Thyroid gland (tissue), 4 donors: ENCODE data around the gene MYH8.

ENCODE experiments used
- POLR2A ChIP-seq, 2 donors: fragments of 450-650 bp; IDR thresholded peaks; one replicate each; pipeline ENCODE4 v1.6.1; 2017; ENCODE audit warnings: antibody characterized with exemption in 2 of 2, mild to moderate bottlenecking in 2 of 2, moderate library complexity in 1 of 2
- TF ChIP-seq, protein P1 (sequence below), 6 experiments: fragments of 200-600 bp in 3 of 6; fragments of 450-650 bp in 3 of 6; sonication (generic) in 3 of 6; IDR thresholded peaks; one replicate each; pipeline ENCODE4 v1.5.1; 2016 to 2019; ENCODE audit warnings: antibody characterized with exemption in 6 of 6, mild to moderate bottlenecking in 2 of 6, inconsistent platforms in 1 of 6, moderate library complexity in 1 of 6

DNA sequence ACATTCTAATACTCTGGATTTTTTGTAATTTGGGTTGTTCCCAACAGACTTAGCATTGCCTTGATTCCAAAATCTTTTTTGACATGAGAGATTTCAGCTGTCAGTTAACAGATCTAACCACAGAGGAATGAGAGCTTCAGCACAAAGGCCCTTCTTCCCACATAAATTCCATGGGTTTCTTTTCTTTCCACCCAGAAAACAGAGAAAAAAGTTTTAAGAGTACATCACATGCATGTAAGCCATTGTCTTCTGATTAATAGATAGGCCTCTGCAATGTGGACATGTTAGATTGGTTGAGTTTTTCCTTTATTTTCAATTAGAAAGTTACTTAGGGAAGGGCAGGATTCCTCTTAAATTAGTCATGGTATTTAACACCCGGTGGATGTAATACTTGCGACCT is 939 bp downstream of the MYH8 start:
- TF ChIP-seq, protein P1, sequence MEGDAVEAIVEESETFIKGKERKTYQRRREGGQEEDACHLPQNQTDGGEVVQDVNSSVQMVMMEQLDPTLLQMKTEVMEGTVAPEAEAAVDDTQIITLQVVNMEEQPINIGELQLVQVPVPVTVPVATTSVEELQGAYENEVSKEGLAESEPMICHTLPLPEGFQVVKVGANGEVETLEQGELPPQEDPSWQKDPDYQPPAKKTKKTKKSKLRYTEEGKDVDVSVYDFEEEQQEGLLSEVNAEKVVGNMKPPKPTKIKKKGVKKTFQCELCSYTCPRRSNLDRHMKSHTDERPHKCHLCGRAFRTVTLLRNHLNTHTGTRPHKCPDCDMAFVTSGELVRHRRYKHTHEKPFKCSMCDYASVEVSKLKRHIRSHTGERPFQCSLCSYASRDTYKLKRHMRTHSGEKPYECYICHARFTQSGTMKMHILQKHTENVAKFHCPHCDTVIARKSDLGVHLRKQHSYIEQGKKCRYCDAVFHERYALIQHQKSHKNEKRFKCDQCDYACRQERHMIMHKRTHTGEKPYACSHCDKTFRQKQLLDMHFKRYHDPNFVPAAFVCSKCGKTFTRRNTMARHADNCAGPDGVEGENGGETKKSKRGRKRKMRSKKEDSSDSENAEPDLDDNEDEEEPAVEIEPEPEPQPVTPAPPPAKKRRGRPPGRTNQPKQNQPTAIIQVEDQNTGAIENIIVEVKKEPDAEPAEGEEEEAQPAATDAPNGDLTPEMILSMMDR (IDR thresholded peaks at IDR 0.05), result no peak
- TF ChIP-seq POLR2A (IDR thresholded peaks at IDR 0.05), result no peak
